CD1c-positive myeloid dendritic cell (primary cell): ENCODE measurements around the gene HAGHL.

ENCODE experiments used
- DNase-seq: peaks from one replicate; pipeline ENCODE4 v3.0.0-alpha.2; 2016; ENCODE audit errors: extremely low spot score

HAGHL gene

DNA sequence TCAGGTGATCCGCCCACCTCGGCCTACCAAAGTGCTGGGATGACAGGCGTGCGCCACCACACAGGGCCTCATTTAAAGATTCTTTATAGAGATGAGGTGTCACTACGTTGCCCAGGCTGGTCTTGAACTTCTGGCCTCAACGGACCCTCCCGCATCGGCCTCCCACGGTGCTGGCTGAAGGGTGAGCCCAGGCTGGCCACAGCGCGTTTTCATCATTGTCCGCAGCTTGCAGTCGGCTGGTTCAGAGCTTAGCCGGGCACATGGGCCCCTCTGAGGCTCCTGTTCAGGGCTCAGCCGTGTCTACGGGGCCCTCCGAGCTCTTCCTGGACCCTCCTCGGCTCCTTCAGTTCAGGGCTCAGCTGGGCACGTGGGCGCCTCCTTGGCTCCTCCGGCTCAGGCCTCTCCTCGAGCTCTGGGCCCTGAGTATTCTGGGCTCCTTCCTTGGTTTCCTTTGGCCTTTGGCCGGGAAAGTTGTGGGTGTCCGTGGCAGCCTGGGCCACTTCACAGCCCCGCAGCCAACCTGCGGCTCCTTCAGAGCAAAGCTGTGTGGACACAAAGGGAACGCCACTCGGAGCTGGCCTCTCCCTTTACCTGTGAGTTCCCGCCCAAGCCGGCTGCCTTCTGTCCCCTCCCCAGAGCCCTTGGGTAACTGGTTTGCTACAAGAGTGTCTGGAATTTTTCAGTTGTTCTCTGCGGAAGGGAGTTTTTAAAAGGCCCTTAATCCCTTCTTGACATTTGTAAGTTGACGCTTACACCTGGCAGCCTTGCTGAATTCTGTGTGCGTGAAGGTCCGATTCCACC lies 32.4 kb downstream of the HAGHL start:
- DNase-seq = no peak

- DNase-seq = no peak
Measured at GRCh38 chr16:760065-760464, 33.2 kb downstream of the HAGHL start.

DNA sequence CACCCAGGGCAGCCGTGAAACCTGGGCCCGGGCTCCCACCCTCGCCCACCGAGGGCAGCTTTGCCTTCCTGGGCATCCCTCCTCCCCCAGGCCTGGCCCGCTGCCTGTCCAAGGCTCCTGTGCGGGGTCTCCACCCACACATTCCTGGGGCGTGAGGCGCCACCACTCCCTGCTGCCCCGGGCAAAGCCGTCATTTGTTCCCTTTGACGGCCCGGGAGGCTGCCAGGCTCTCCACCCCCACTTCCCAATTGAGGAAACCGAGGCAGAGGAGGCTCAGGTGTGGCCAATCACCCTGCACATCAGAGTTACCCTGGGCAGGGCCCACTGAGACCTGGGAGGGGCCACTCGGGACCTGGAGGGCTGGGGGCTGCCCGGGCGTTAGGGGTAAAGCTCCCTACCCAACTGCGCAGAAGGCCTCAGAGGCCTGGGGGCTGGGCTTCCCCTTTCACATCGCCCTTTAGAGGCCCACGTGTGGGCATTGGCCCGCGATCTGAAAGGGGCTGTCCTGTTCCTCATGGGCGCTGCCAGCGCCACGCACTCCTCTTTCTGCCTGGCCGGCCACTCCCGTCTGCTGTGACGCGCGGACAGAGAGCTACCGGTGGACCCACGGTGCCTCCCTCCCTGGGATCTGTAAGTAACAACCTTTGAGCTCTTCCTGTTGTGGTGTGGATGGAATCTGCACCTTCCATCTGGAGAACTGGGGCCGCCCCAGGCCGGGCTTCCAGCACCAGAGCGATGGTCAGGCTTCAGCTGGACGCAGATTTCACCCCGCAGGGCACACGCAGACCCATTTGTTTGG lies 33.8 kb downstream of the HAGHL start, which contains the start of gene MSLN:
TSS of gene MSLN (plus strand) at position 190 of the 799 bp plus-strand sequence. CDS start 1,947 bp downstream, outside the sequence.
- DNase-seq = no peak

GRCh38 chr16:761625-762513 lies 35.0 kb downstream of the HAGHL start:
- DNase-seq = no peak

- DNase-seq = no peak
Measured at GRCh38 chr16:762595-763268, 35.8 kb downstream of the HAGHL start.

DNA sequence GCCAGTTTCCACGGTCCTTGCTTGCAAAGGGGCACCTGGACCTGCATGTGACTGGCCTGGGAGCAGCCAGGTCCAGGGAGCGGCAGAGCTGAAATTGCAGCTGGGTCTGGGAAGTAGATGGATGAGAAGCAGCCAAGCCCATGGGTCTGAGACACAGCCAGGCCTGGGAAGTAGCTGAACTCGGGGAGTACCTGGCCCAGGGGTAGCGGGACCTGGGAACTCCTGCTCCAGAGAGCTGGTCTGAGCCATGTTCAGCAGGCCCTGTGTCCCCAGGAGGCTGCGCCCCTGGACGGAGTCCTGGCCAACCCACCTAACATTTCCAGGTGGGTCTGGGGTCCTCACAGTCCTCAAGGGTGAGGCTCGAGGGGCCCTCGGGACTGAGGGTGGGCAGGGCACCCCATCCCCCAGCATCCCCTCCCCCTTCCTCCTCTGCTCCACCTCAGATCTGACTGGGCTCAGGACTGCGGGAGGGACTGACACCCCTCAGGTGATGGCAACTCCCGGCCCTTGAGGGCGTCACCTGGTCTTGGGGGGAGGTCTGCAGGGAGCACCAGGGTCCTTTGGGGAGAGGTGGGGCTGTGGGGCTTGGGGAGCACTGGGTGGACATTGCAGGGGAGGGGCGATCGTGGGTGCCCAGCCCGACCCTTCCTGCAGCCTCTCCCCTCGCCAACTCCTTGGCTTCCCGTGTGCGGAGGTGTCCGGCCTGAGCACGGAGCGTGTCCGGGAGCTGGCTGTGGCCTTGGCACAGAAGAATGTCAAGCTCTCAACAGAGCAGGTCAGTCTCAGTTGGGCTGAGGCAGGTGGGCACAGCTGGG lies 36.7 kb downstream of the HAGHL start:
- DNase-seq = no peak

DNA sequence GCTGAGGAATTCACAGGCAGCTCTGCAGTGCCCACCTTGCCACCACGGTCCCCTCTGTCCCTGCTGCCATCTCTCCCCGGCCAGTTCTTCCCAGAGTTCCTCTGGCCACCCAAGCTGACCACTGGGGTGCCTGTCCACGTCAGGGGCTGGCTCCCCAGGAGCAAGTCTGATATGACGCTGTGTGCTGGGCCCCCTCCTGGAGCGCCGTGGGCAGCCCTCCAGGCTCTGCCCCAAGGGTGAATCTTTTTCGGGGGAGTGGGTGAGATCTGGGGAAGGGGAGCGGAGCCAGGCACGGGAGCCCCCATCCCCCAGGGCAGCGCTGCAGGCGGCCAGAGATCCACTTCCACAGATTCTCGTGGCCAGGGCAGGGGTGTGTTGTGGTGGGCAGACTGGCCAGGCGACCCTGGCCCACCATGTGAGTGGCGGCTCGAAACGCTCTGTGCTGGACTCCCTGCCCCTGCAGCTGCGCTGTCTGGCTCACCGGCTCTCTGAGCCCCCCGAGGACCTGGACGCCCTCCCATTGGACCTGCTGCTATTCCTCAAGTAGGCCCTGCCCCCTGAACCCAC lies 37.4 kb downstream of the HAGHL start:
- no peak for DNase-seq

DNA sequence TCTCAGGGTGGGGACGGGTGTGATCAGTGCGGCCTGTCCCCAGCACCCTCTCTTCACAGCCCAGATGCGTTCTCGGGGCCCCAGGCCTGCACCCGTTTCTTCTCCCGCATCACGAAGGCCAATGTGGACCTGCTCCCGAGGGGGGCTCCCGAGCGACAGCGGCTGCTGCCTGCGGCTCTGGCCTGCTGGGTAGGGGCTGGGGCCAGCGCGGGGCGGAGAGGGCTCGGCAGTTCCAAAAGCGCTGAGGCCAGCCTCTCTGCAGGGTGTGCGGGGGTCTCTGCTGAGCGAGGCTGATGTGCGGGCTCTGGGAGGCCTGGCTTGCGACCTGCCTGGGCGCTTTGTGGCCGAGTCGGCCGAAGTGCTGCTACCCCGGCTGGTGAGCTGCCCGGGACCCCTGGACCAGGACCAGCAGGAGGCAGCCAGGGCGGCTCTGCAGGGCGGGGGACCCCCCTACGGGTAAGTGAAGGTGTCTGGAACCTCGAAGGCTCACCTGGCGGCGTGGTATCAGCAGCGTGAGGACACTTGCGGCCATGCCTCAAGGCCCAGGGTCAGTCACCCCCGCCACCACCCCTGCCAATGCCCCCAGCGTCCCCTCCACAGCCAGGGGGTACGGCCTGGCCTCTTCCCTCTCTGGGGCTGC lies 38.1 kb downstream of the HAGHL start:
- DNase-seq = no peak

- DNase-seq = no peak
Measured at GRCh38 chr16:765488-765865, 38.6 kb downstream of the HAGHL start.

DNA sequence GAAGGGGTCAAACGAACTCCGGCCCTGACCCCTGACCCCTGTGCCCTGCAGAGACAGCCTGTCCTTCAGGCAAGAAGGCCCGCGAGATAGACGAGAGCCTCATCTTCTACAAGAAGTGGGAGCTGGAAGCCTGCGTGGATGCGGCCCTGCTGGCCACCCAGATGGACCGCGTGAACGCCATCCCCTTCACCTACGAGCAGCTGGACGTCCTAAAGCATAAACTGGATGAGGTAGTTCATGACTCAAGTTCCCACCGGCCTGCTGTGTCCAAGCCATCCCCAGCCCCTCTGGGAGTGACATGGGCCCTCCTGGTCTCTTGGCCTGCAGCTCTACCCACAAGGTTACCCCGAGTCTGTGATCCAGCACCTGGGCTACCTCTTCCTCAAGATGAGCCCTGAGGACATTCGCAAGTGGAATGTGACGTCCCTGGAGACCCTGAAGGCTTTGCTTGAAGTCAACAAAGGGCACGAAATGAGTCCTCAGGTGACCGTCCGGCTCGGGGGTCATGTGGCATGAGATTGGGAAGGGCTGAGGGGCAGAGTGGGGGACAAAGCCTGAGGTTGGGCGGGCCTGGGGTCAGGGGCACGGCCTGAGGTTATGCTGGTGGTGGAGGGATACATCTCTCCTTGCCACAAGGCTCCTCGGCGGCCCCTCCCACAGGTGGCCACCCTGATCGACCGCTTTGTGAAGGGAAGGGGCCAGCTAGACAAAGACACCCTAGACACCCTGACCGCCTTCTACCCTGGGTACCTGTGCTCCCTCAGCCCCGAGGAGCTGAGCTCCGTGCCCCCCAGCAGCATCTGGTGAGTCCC lies 39.3 kb downstream of the HAGHL start:
- DNase-seq = no peak

DNA sequence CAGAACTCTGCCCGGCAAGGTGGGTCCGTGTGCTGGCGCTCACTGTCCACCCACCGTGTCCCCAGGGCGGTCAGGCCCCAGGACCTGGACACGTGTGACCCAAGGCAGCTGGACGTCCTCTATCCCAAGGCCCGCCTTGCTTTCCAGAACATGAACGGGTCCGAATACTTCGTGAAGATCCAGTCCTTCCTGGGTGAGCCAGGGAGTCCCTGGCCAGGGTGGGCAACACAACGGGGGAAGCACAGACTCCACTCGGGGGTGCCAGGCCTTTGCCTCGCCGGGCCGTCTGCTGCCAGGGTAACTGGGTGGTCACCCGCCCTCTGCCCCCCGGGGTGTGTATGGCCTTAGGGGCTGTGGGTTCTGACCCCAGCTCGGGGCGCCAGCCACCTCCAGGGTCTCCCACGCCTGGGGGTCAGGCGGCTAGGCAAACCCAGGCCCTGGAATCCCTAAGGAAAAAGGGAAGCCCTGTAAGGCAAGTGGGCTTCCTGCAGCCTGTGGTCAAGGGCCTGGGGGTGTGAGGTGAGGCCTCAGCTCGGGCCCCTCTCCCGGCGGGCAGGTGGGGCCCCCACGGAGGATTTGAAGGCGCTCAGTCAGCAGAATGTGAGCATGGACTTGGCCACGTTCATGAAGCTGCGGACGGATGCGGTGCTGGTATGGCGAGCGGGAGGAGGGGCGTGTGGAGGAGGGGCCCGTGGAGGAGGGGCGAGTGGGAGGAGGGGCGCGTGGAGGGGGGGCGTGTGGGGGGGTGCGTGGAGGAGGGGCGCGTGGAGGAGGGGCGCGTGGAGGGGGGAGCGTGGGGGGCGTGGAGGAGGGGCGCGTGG lies 40.1 kb downstream of the HAGHL start:
- DNase-seq = no peak

DNA sequence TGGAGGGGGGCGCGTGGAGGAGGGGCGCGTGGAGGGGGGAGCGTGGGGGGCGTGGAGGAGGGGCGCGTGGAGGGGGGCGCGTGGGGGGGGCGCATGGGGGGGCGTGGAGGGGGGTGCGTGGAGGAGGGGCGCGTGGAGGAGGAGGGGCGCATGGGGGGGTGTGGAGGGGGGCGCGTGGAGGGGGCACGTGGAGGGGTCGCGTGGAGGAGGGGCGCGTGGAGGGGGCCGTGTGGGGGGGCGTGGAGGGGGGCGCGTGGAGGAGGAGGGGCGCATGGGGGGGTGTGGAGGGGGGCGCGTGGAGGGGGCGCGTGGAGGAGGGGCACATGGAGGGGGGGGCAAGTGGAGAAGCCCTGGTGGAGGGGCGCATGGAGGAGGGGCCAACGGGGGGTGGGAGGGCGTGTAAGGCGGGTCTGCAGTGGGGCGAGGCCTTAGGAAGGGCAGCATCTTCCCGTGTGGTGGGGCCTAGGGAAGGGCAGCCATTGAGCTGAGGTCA lies 40.9 kb downstream of the HAGHL start:
- no peak for DNase-seq

DNA sequence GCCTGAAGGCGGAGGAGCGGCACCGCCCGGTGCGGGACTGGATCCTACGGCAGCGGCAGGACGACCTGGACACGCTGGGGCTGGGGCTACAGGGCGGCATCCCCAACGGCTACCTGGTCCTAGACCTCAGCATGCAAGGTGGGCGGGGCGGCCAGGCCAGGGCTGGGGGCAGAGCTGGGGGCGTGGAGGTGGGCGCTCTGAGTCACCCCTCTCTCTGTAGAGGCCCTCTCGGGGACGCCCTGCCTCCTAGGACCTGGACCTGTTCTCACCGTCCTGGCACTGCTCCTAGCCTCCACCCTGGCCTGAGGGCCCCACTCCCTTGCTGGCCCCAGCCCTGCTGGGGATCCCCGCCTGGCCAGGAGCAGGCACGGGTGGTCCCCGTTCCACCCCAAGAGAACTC lies 41.5 kb downstream of the HAGHL start:
- DNase-seq = no peak

GRCh38 chr16:769184-769784 lies 42.4 kb downstream of the HAGHL start:
- DNase-seq = no peak

DNA sequence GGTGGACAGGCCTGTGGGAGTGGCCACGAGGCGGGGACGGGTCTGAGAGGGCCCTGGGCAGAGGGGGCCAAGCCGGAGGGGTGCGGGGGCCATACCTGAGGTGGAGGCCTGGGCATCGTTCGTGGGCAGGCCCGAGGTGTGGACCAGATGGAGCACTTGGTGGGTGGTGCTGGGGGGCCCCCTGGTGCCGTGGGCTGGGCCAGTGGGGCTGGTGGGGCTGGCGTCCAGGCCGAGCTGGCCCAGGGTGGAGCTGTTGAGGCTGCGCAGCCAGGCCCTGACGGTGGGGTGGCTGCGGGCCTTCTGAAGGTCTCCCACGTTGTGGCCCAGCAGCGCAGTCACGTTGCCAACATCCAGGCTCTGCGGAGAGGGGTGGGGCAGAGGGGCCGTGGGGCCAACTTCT lies 43.0 kb downstream of the HAGHL start:
- no peak for DNase-seq

GRCh38 chr16:770411-770810 lies 43.5 kb downstream of the HAGHL start:
- no peak for DNase-seq

DNA sequence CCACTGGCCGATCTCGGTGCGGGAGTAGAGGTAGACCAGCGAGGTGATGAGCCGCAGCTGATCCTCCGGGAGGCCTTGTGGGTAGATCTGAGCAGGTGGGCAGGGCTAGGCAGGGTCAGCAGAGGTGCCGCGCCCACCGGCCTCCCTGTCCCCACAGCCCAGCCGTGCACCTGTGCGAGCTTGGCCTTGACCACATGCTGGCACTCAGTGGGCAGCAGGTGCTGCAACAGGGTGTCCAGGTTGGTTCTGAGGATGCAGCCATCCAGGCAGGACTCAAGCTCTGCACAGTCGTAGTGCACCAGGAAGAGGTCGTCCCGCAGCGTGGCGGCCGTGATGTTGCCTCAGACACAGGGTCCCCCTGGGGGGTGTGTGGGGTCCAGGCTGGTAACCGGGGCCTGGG lies 46.1 kb downstream of the HAGHL start:
- DNase-seq = no peak
